GM23338 (cell line): ENCODE results near the gene LYST. TPM values are rescaled to one million over a fixed set of nuclear protein-coding genes. Genes with fewer than 3 reads are reported as not detected.

ENCODE experiments used
- ATAC-seq: fragments of 200-7000 bp; cut with Tn5 transposase; 3 replicates; pipeline ENCODE4 v1.9.1; 2020
- DNase-seq: peaks from one replicate; pipeline ENCODE4 v3.0.0-alpha.2; 2015; ENCODE audit warnings: low spot score
- H2AFZ ChIP-seq: fragments of 200-600 bp; sonication (generic); 2 replicates; pipeline ENCODE4 v1.8.0; 2016; ENCODE audit warnings: antibody characterized with exemption, mild to moderate bottlenecking, moderate library complexity
- H3F3A ChIP-seq: fragments of 200-600 bp; sonication (generic); replicated peaks from 2 replicates; pipeline ENCODE4 v1.8.0; 2017; ENCODE audit warnings: antibody characterized with exemption, mixed run types, low read depth
- H3K27ac ChIP-seq: fragments of 200-600 bp; sonication (generic); 2 replicates; pipeline ENCODE4 v1.6.1; 2016; ENCODE audit warnings: low read depth
- H3K27me3 ChIP-seq: fragments of 200-600 bp; sonication (generic); 2 replicates; pipeline ENCODE4 v1.8.0; 2016; ENCODE audit warnings: mild to moderate bottlenecking, mixed run types, moderate library complexity; ENCODE audit not compliant: insufficient read depth
- H3K36me3 ChIP-seq: fragments of 200-600 bp; sonication (generic); 2 replicates; pipeline ENCODE4 v1.8.0; 2016; ENCODE audit warnings: mild to moderate bottlenecking; ENCODE audit not compliant: insufficient read depth
- H3K4me1 ChIP-seq: fragments of 200-600 bp; sonication (generic); 2 replicates; pipeline ENCODE4 v1.8.0; 2016; ENCODE audit warnings: mild to moderate bottlenecking, moderate library complexity; ENCODE audit not compliant: insufficient read depth
- H3K4me2 ChIP-seq: fragments of 200-600 bp; sonication (generic); 2 replicates; pipeline ENCODE4 v1.7.1; 2017; ENCODE audit warnings: mixed run types
- H3K4me3 ChIP-seq: fragments of 200-600 bp; sonication (generic); 2 replicates; pipeline ENCODE4 v1.6.1; 2016; ENCODE audit warnings: mixed run types
- H3K79me2 ChIP-seq: fragments of 200-600 bp; sonication (generic); replicated peaks from 2 replicates; pipeline ENCODE4 v1.8.0; 2017; ENCODE audit warnings: mild to moderate bottlenecking; ENCODE audit not compliant: insufficient read depth
- H3K9me2 ChIP-seq: fragments of 200-600 bp; sonication (generic); 2 replicates; pipeline ENCODE4 v1.8.0; 2017; ENCODE audit not compliant: insufficient read depth
- H4K20me1 ChIP-seq: fragments of 200-600 bp; sonication (generic); replicated peaks from 2 replicates; pipeline ENCODE4 v1.8.0; 2017; ENCODE audit warnings: mild to moderate bottlenecking; ENCODE audit not compliant: insufficient read depth
- H3K27ac Mint-ChIP-seq: 2 replicates; pipeline ENCODE4 v1.8.0; 2020; ENCODE audit warnings: inconsistent platforms, mild to moderate bottlenecking, moderate library complexity, mixed read lengths
- H3K27me3 Mint-ChIP-seq: 3 replicates; pipeline ENCODE4 v1.8.0; 2022; ENCODE audit warnings: low read depth, mild to moderate bottlenecking, moderate library complexity, mixed read lengths, inconsistent platforms; ENCODE audit not compliant: insufficient read depth, poor library complexity
- H3K36me3 Mint-ChIP-seq: 3 replicates; pipeline ENCODE4 v1.8.0; 2021; ENCODE audit warnings: low read depth, mild to moderate bottlenecking, inconsistent platforms, moderate library complexity, mixed read lengths
- H3K4me1 Mint-ChIP-seq: 3 replicates; pipeline ENCODE4 v1.8.0; 2020; ENCODE audit warnings: mild to moderate bottlenecking, inconsistent platforms, mixed read lengths
- H3K4me3 Mint-ChIP-seq: 3 replicates; pipeline ENCODE4 v1.8.0; 2021; ENCODE audit warnings: moderate library complexity, mild to moderate bottlenecking, inconsistent platforms, mixed read lengths
- H3K9me3 Mint-ChIP-seq: 3 replicates; pipeline ENCODE4 v1.8.0; 2020; ENCODE audit warnings: moderate library complexity, mild to moderate bottlenecking, inconsistent platforms, mixed read lengths
- CREB1 ChIP-seq: fragments of 250-450 bp; sonication (Bioruptor Pico); IDR thresholded peaks from 2 replicates; pipeline ENCODE4 v1.5.0; 2020; ENCODE audit warnings: low read depth, mild to moderate bottlenecking, moderate library complexity
- CTCF ChIP-seq, 2 experiments: fragments of 200-600 bp in 1 of 2; sonication (generic) in 1 of 2; conservative IDR thresholded peaks; 2 replicates each; pipeline versions ENCODE4 v1.5.1 to v1.6.1; 2016 to 2017; ENCODE audit warnings: antibody characterized with exemption in 2 of 2, low read depth in 2 of 2, mild to moderate bottlenecking in 2 of 2, moderate library complexity in 1 of 2
- POLR2AphosphoS5 ChIP-seq: IDR thresholded peaks from 2 replicates; pipeline ENCODE4 v1.6.1; 2016; ENCODE audit warnings: antibody characterized with exemption, low read depth
- REST ChIP-seq: IDR thresholded peaks from one replicate; pipeline ENCODE4 v1.6.1; 2018; ENCODE audit warnings: antibody characterized with exemption; ENCODE audit not compliant: unreplicated experiment
- polyA plus RNA-seq: library from polyadenylated mRNA; unstranded; fragments of >200 nt; fragmentation: Nextera tagmentation; extraction: Ambion mirVana; gene quantifications from 2 replicates; pipeline ENCODE4 v1.2.1, GENCODE V29; 2016
- total RNA-seq: library from RNA; depleted of rRNA; stranded (reverse); fragments of >200 nt; shearing (Covaris generic); gene quantifications from 2 replicates; pipeline ENCODE4 v1.2.3, GENCODE V29; 2014

LYST gene
- total and polyA plus RNA-seq, 2 experiments from 2014 or later, result 0.21 to 1.0 TPM

- Mint-ChIP-seq H3K27ac (peak within 1 kb of the TSS; percentile 82), H3K9me3 (no peaks in the 10 kb centered on the region), H3K4me1 (peaks cover 40% of the 10 kb centered on the region), H3K36me3 (no peaks in the 10 kb centered on the region), H3K27me3 (peaks cover 30% of the 10 kb centered on the region), H3K4me3 (peak within 1 kb of the TSS; percentile 87)
- Histone ChIP-seq H3K27ac (peak within 1 kb of the TSS; percentile 93), H3K4me2 (peak within 1 kb of the TSS; percentile 97), H3K4me3 (peak within 1 kb of the TSS; percentile 86), H2AFZ (peak within 1 kb of the TSS; percentile 83), H3K9me2 (peaks cover 3% of the 10 kb centered on the region; the same call in 1 of the 2 replicates), H3K36me3 (no peaks in the 10 kb centered on the region), H4K20me1 (peaks cover 8% of the 10 kb centered on the region; the same call in 1 of the 2 replicates), H3K79me2 (peaks cover 39% of the 10 kb centered on the region), H3K4me1 (peaks cover 24% of the 10 kb centered on the region), H3K27me3 (peaks cover 19% of the 10 kb centered on the region), H3F3A (no peaks in the 10 kb centered on the region; the same call in 1 of the 2 replicates)
- ATAC-seq (peak; percentile 15), DNase-seq (peak; percentile 75)
- TF ChIP-seq CREB1 (CRISPR knock-in tag) (peak; percentile 91), POLR2AphosphoS5 (no peak)
These were observed 217.1 kb downstream of the LYST start, which contains the start of gene GNG4 for GRCh38 chr1:235649368-235650163. TSS of gene GNG4 (minus strand) at chr1:235649784. CDS start at chr1:235583838, 65,946 bp downstream.

- Mint-ChIP-seq H3K9me3 (no peaks in the 10 kb centered on the region), H3K27ac (peak overlapping the region; percentile 82), H3K36me3 (no peaks in the 10 kb centered on the region), H3K27me3 (peaks cover 33% of the 10 kb centered on the region), H3K4me1 (peaks cover 46% of the 10 kb centered on the region), H3K4me3 (peak overlapping the region; percentile 87)
- peaks cover 8% of the 10 kb centered on the region; the same call in 1 of the 2 replicates for H4K20me1 ChIP-seq
- ATAC-seq (peak; percentile 57), DNase-seq (peak; percentile 92)
- peaks cover 19% of the 10 kb centered on the region for H3K27me3 ChIP-seq
- peaks cover 28% of the 10 kb centered on the region for H3K4me1 ChIP-seq
- no peak overlapping the region for H3K27ac ChIP-seq
- peak overlapping the region; percentile 86 for H3K4me3 ChIP-seq
- H3K79me2 ChIP-seq, result peaks cover 45% of the 10 kb centered on the region
- H3K4me2 ChIP-seq, result peak overlapping the region; percentile 97
- peak overlapping the region; percentile 82 for H2AFZ ChIP-seq
- no peaks in the 10 kb centered on the region for H3K36me3 ChIP-seq
- TF ChIP-seq CREB1 (CRISPR knock-in tag) (peak; percentile 46; the same call in 1 of the 2 replicates), CTCF (conservative IDR thresholded peaks at IDR 0.05; ENCODE audit: low read depth in 2 of 2) (no peak), REST (peak; percentile 85)
- peaks cover 3% of the 10 kb centered on the region; the same call in 1 of the 2 replicates for H3K9me2 ChIP-seq
- H3F3A ChIP-seq, result no peaks in the 10 kb centered on the region; the same call in 1 of the 2 replicates
These were observed 217.7 kb downstream of the LYST start for GRCh38 chr1:235648954-235649367.
